ENCODE results near the gene SYCE3. TPM values are rescaled to one million over a fixed set of nuclear protein-coding genes. Genes with fewer than 3 reads are reported as not detected.
"Not testable (repeated sequence)": the region's sequence is repeated elsewhere in the genome, so short reads cannot be mapped to it uniquely, and the experiment has no call there.

Gene SYCE3
- total RNA-seq, 1 donor from 2014 or later: not detected

DNA sequence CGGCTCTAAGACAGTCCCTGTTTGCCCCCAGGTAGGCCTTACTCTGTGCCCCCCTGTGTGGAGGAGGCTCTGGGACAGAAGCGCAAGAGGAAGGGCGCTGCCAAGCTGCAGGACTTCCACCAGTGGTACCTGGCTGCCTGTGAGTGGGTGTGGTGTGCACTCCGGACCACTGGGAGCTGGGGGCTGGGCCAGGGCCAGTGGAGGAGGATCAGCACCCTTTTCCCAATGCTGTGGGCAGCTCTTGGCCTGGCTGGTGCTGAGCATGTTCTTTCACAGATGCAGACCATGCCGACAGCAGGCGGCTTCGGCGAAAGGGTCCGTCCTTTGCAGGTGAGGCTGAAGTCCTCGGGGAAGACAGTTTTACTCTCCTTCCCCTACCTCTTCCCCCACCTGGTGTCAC, 41.0 kb downstream of the SYCE3 start:
- DNase-seq (ENCODE audit: low spot score, unreplicated experiment): no peak
- H3K4me3 Mint-ChIP-seq (ENCODE audit: low read depth): no peak overlapping the region
- no peaks in the 10 kb centered on the region for H3K27me3 Mint-ChIP-seq
- no peaks in the 10 kb centered on the region for H3K9me3 Mint-ChIP-seq (ENCODE audit: low read depth)
- H3K36me3 Mint-ChIP-seq (ENCODE audit: insufficient read depth): peaks cover 4% of the 10 kb centered on the region
- no peak overlapping the region for H3K27ac Mint-ChIP-seq
- H3K4me1 Mint-ChIP-seq (ENCODE audit: low read depth): peaks cover 8% of the 10 kb centered on the region
- TF ChIP-seq, protein P1, sequence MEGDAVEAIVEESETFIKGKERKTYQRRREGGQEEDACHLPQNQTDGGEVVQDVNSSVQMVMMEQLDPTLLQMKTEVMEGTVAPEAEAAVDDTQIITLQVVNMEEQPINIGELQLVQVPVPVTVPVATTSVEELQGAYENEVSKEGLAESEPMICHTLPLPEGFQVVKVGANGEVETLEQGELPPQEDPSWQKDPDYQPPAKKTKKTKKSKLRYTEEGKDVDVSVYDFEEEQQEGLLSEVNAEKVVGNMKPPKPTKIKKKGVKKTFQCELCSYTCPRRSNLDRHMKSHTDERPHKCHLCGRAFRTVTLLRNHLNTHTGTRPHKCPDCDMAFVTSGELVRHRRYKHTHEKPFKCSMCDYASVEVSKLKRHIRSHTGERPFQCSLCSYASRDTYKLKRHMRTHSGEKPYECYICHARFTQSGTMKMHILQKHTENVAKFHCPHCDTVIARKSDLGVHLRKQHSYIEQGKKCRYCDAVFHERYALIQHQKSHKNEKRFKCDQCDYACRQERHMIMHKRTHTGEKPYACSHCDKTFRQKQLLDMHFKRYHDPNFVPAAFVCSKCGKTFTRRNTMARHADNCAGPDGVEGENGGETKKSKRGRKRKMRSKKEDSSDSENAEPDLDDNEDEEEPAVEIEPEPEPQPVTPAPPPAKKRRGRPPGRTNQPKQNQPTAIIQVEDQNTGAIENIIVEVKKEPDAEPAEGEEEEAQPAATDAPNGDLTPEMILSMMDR (IDR thresholded peaks at IDR 0.05; ENCODE audit: unreplicated experiment): no peak

DNA sequence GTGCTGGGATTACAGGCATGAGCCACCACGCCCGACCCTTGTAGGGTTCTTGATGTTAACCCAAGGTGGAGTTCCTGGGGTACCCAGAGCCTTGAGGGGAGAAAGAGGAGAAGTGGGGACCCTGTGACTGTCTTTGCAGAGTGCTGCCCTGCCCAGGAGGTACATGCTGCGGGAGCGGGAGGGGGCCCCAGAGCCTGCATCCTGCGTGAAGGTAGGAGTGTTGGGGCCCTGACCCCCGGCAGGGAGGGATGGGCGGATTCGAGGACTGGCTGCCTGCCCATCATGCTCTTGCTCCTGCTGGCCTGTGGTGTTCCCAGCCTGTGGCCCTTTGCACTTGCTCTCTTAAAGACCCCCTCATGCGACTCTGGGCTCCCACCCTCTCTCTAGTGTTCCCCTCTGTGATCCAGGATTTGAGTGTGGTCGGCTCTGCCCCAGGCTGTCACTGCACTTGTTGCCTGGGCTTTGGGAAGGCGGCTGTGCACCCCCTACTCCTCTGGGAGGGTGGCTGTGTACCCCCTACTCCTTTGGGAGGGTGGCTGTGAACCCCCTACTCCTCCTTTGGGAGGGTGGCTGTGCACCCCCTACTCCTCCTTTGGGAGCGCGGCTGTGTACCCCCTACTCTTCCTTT, 41.8 kb downstream of the SYCE3 start:
- Mint-ChIP-seq H3K9me3 (ENCODE audit: low read depth) (no peaks in the 10 kb centered on the region), H3K36me3 (ENCODE audit: insufficient read depth) (peaks cover 4% of the 10 kb centered on the region), H3K27me3 (no peaks in the 10 kb centered on the region), H3K27ac (no peak overlapping the region), H3K4me3 (ENCODE audit: low read depth) (no peak overlapping the region), H3K4me1 (ENCODE audit: low read depth) (peaks cover 6% of the 10 kb centered on the region)
- TF ChIP-seq, protein P1 (IDR thresholded peaks at IDR 0.05; ENCODE audit: unreplicated experiment): no peak
- DNase-seq (ENCODE audit: low spot score, unreplicated experiment): no peak

DNA sequence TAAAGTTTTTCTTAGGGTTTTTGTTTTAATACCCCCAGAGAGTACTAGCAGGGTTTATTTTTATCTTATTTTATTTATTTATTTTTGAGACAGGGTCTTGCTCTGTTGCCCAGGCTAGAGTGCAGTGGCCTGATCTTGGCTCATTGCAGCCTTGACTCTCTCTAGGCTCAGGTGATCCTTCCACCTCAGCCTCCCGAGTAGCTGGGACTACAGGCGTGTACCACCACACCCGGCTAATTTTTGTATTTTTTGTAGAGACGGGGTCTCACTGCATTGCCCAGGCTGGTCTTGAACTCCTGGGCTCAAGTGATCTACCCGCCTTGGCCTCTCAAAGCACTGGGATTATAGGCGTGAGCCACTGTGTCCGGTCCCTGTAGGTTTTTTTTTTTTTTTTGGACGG, 42.5 kb downstream of the SYCE3 start:
- H3K4me1 Mint-ChIP-seq (ENCODE audit: low read depth); H3K4me3 Mint-ChIP-seq (ENCODE audit: low read depth); DNase-seq (ENCODE audit: low spot score, unreplicated experiment); H3K27me3 Mint-ChIP-seq; H3K27ac Mint-ChIP-seq; H3K9me3 Mint-ChIP-seq (ENCODE audit: low read depth); H3K36me3 Mint-ChIP-seq (ENCODE audit: insufficient read depth): not testable (repeated sequence)

DNA sequence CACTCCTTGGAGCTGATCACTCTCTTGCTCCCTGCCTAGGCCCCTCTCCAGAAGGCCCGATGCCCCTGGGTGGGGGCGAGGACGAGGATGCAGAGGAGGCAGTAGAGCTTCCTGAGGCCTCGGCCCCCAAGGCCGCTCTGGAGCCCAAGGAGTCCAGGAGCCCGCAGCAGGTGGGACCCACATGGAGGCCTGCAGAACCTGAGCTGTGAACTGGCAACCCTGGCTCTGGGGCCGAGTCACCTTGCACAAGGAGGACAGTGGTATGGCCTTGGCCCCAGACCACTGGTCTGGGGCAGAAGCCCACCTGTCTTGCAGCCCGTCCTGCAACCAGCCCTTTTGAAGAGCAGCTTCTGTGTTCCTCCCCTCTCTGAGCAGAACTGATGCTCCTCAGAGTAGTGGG, 43.6 kb downstream of the SYCE3 start:
- no peak for DNase-seq (ENCODE audit: low spot score, unreplicated experiment)
- Mint-ChIP-seq H3K27me3 (no peaks in the 10 kb centered on the region), H3K36me3 (ENCODE audit: insufficient read depth) (peaks cover 2% of the 10 kb centered on the region), H3K27ac (no peak overlapping the region), H3K9me3 (ENCODE audit: low read depth) (no peaks in the 10 kb centered on the region), H3K4me1 (ENCODE audit: low read depth) (no peaks in the 10 kb centered on the region), H3K4me3 (ENCODE audit: low read depth) (no peak overlapping the region)
- TF ChIP-seq, protein P1 (IDR thresholded peaks at IDR 0.05; ENCODE audit: unreplicated experiment): no peak

DNA sequence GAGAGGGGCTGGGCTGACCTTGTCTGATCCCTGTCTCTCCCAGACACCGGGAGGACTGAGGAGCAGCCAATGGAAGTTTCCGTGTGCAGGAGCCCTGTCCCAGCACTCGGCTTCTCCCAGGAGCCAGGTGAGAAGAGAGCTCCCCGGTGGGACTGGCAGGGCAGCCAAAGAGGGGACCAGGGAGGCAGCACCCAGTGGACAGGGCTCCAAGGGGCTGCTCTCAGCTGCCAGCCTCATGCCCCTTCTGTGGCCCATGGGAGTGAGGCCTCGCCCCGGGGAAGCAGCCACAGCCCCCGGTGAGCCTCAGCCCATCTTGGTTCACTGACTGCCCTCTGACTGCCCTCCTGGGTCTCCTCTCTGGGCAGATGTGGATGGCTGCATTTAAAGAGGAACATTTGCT, 44.1 kb downstream of the SYCE3 start:
- TF ChIP-seq, protein P1 (IDR thresholded peaks at IDR 0.05; ENCODE audit: unreplicated experiment): no peak
- Mint-ChIP-seq H3K27ac (no peak overlapping the region), H3K27me3 (no peaks in the 10 kb centered on the region), H3K4me3 (ENCODE audit: low read depth) (no peak overlapping the region), H3K4me1 (ENCODE audit: low read depth) (no peaks in the 10 kb centered on the region), H3K36me3 (ENCODE audit: insufficient read depth) (peaks cover 2% of the 10 kb centered on the region), H3K9me3 (ENCODE audit: low read depth) (no peaks in the 10 kb centered on the region)
- no peak for DNase-seq (ENCODE audit: low spot score, unreplicated experiment)

DNA sequence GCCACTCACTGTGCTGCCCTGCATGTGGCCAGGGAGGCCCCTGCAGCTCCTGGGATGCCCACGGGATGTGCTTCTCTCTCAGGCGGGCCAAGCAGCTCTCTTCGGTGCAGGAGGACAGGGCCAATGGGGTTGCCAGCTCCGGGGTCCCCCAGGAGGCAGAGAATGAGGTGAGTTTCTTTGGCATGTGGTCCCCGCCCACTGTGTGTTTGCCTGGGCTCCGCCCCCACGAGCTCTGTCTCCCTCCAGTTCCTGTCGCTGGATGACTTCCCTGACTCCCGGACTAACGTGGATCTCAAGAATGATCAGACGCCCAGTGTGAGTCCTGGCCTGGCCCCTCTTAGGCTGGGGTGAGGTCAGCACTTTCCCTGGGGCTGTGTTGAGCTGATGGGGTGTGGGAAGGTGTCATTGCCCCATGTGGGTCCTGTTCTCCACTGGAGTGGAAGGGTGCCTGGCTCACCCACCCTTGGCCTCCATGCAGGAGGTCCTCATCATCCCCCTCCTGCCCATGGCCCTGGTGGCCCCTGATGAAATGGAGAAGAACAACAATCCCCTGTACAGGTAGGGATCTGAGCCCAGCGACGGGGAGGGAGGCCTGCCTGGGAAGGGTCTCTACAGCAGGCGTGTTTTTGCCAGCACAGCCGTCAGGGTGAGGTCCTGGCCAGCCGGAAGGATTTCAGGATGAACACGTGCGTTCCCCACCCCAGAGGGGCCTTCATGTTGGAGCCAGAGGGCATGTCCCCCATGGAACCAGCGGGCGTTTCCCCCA, 45.0 kb downstream of the SYCE3 start:
- no peaks in the 10 kb centered on the region for H3K27me3 Mint-ChIP-seq
- H3K27ac Mint-ChIP-seq: no peak overlapping the region
- peaks cover 2% of the 10 kb centered on the region for H3K36me3 Mint-ChIP-seq (ENCODE audit: insufficient read depth)
- TF ChIP-seq, protein P1 (IDR thresholded peaks at IDR 0.05; ENCODE audit: unreplicated experiment): no peak
- H3K4me1 Mint-ChIP-seq (ENCODE audit: low read depth): no peaks in the 10 kb centered on the region
- H3K4me3 Mint-ChIP-seq (ENCODE audit: low read depth): no peak overlapping the region
- H3K9me3 Mint-ChIP-seq (ENCODE audit: low read depth): no peaks in the 10 kb centered on the region
- no peak for DNase-seq (ENCODE audit: low spot score, unreplicated experiment)

Measured in progenitor cell of endocrine pancreas (in vitro differentiated cells).